IMR-90 (cell line): ENCODE results near the gene LRRC8E. TPM values are rescaled to one million over a fixed set of nuclear protein-coding genes. Genes with fewer than 3 reads are reported as not detected.

Experiments
- ATAC-seq: fragments of 200-7000 bp; cut with Tn5 transposase; 2 replicates; pipeline ENCODE4 v1.9.1; 2020; ENCODE audit warnings: low read depth, mild to moderate bottlenecking, moderate library complexity
- BruUV-seq: library from RNA; stranded (reverse); fragments of 400-500 nt; replicated peaks from 2 replicates; lab custom pipeline; 2021; lab: Mats Ljungman, UMichigan
- CTCF ChIA-PET: fragments of 300-600 bp; formaldehyde crosslinking; extraction: SDS; loops from one replicate; lab custom pipeline; 2021; ENCODE audit warnings: antibody characterized with exemption; lab: Yijun Ruan, JAX
- POLR2A ChIA-PET: fragments of 300-600 bp; sonication (Branson Sonifier 250); formaldehyde crosslinking; loops from one replicate; lab custom pipeline; 2022; ENCODE audit warnings: antibody characterized with exemption; ENCODE audit not compliant: unreplicated experiment; lab: Charles Lee
- DNase-seq: peaks from one replicate; pipeline ENCODE4 v3.0.0; 2013
- H2AFZ ChIP-seq: replicated peaks from 2 replicates; pipeline ENCODE3; 2013; ENCODE audit warnings: low read length, mild to moderate bottlenecking; ENCODE audit not compliant: poor library complexity
- H2AK5ac ChIP-seq: 2 replicates; pipeline ENCODE4 v1.6.1; 2013; ENCODE audit warnings: low read depth, low read length, inconsistent platforms
- H2AK9ac ChIP-seq: replicated peaks from 2 replicates; pipeline ENCODE3; 2013; ENCODE audit warnings: mild to moderate bottlenecking, low read depth, low read length, moderate library complexity; ENCODE audit not compliant: poor library complexity
- H2BK120ac ChIP-seq: 2 replicates; pipeline ENCODE4 v1.6.1; 2013; ENCODE audit warnings: low read depth, low read length, inconsistent platforms
- H2BK15ac ChIP-seq: 3 replicates; pipeline ENCODE4 v1.6.1; 2013; ENCODE audit warnings: low read depth, low read length, inconsistent platforms
- H2BK20ac ChIP-seq: 2 replicates; pipeline ENCODE4 v1.6.1; 2013; ENCODE audit warnings: low read depth, mild to moderate bottlenecking, inconsistent platforms, low read length, moderate library complexity
- H2BK5ac ChIP-seq: 2 replicates; pipeline ENCODE4 v1.6.1; 2013; ENCODE audit warnings: mild to moderate bottlenecking, low read depth, low read length, inconsistent platforms; ENCODE audit not compliant: poor library complexity, severe bottlenecking
- H3K14ac ChIP-seq: replicated peaks from 2 replicates; pipeline ENCODE4 v1.6.1; 2013; ENCODE audit warnings: low read depth, low read length, inconsistent platforms
- H3K18ac ChIP-seq: 2 replicates; pipeline ENCODE4 v1.6.1; 2013; ENCODE audit warnings: low read depth, low read length, control low read depth
- H3K23ac ChIP-seq: 2 replicates; pipeline ENCODE4 v1.6.1; 2013; ENCODE audit warnings: low read depth, low read length, inconsistent platforms
- H3K27ac ChIP-seq: 2 replicates; pipeline ENCODE4 v1.5.1; 2013; ENCODE audit warnings: mild to moderate bottlenecking, control low read depth, low read length; ENCODE audit not compliant: insufficient read depth
- H3K27me3 ChIP-seq: 2 replicates; pipeline ENCODE4 v1.6.1; 2013; ENCODE audit warnings: low read length; ENCODE audit not compliant: control insufficient read depth, insufficient read depth
- H3K36me3 ChIP-seq: 2 replicates; pipeline ENCODE4 v1.6.1; 2013; ENCODE audit warnings: low read length, mixed read lengths; ENCODE audit not compliant: control insufficient read depth, insufficient read depth
- H3K4ac ChIP-seq: 2 replicates; pipeline ENCODE4 v1.6.1; 2013; ENCODE audit warnings: low read depth, low read length, inconsistent platforms
- H3K4me1 ChIP-seq: 2 replicates; pipeline ENCODE4 v1.6.1; 2013; ENCODE audit warnings: low read length, mixed read lengths; ENCODE audit not compliant: control insufficient read depth, insufficient read depth
- H3K4me2 ChIP-seq: 2 replicates; pipeline ENCODE4 v1.6.1; 2013; ENCODE audit warnings: low read depth, mild to moderate bottlenecking, control low read depth, low read length, moderate library complexity
- H3K4me3 ChIP-seq: 2 replicates; pipeline ENCODE4 v1.5.1; 2013; ENCODE audit warnings: low read depth, mild to moderate bottlenecking, control low read depth, low read length, moderate library complexity; ENCODE audit not compliant: insufficient read depth
- H3K56ac ChIP-seq: 2 replicates; pipeline ENCODE4 v1.6.1; 2013; ENCODE audit warnings: low read length, inconsistent platforms; ENCODE audit not compliant: insufficient read depth; ENCODE audit errors: extremely low read depth
- H3K79me1 ChIP-seq, 2 experiments: 2 replicates each; pipeline ENCODE4 v1.6.1; 2013; ENCODE audit warnings: low read length in 2 of 2, inconsistent platforms in 1 of 2, low read depth in 1 of 2
- H3K9ac ChIP-seq: 2 replicates; pipeline ENCODE4 v1.6.1; 2013; ENCODE audit warnings: low read depth, low read length, control low read depth
- H3K9me1 ChIP-seq: 2 replicates; pipeline ENCODE4 v1.6.1; 2013; ENCODE audit warnings: low read length, inconsistent platforms; ENCODE audit not compliant: insufficient read depth
- H3K9me3 ChIP-seq: 2 replicates; pipeline ENCODE4 v1.6.1; 2013; ENCODE audit warnings: low read length; ENCODE audit not compliant: control insufficient read depth, insufficient read depth
- H4K20me1 ChIP-seq: 2 replicates; pipeline ENCODE4 v1.6.1; 2013; ENCODE audit warnings: low read length, inconsistent platforms; ENCODE audit not compliant: insufficient read depth
- H4K5ac ChIP-seq: 2 replicates; pipeline ENCODE4 v1.6.1; 2013; ENCODE audit warnings: mild to moderate bottlenecking, low read depth, low read length, control low read depth
- H4K8ac ChIP-seq, 2 experiments: 2 replicates each; pipeline ENCODE4 v1.6.1; 2013; ENCODE audit warnings: low read depth in 2 of 2, low read length in 2 of 2, control low read depth in 1 of 2, inconsistent platforms in 1 of 2
- H4K91ac ChIP-seq: 2 replicates; pipeline ENCODE4 v1.6.1; 2013; ENCODE audit warnings: low read depth, low read length, inconsistent platforms; ENCODE audit not compliant: insufficient read depth
- CHD1 ChIP-seq: IDR thresholded peaks from 2 replicates; pipeline ENCODE4 v1.6.1; 2012; ENCODE audit warnings: low read depth, low read length, improper control_type of control experiment
- FOS ChIP-seq: fragments of 150-350 bp; IDR thresholded peaks from 2 replicates; pipeline ENCODE4 v1.6.1; 2016; ENCODE audit warnings: low read depth, low read length
- MAZ ChIP-seq: IDR thresholded peaks from 2 replicates; pipeline ENCODE4 v1.6.1; 2012; ENCODE audit warnings: low read depth, mild to moderate bottlenecking, low read length, improper control_type of control experiment, moderate library complexity, borderline replicate concordance
- NFE2L2 ChIP-seq: fragments of 150-350 bp; IDR thresholded peaks from 2 replicates; pipeline ENCODE4 v1.6.1; 2016; ENCODE audit warnings: low read depth, mild to moderate bottlenecking, low read length
- RAD21 ChIP-seq: IDR thresholded peaks from 2 replicates; pipeline ENCODE4 v1.6.1; 2012; ENCODE audit warnings: low read length, improper control_type of control experiment
- RCOR1 ChIP-seq: IDR thresholded peaks from 2 replicates; pipeline ENCODE4 v1.6.1; 2012; ENCODE audit warnings: mild to moderate bottlenecking, low read length, improper control_type of control experiment; ENCODE audit not compliant: insufficient replicate concordance
- RFX5 ChIP-seq: IDR thresholded peaks from 2 replicates; pipeline ENCODE4 v1.8.0; 2012; ENCODE audit warnings: low read depth, mild to moderate bottlenecking, low read length, moderate library complexity
- USF2 ChIP-seq: fragments of 150-350 bp; IDR thresholded peaks from 2 replicates; pipeline ENCODE4 v1.6.1; 2017; ENCODE audit warnings: mild to moderate bottlenecking, antibody characterized with exemption, low read length, low read depth
- WGBS, 2 experiments: methylation state at CpG; one replicate each; pipeline versions ENCODE4 v1.1.5 to v1.1.7; 2013; ENCODE audit warnings: missing lambda C conversion rate in 2 of 2; ENCODE audit not compliant: insufficient read length in 1 of 2; ENCODE audit errors: extremely low coverage in 2 of 2; 5-methylcytosine and 5-hydroxymethylcytosine counted together
- dilution Hi-C: fragments of 300-500 bp; cut with HindIII; formaldehyde crosslinking; loops from one replicate; pipeline ENCODE4 v1.14.3; 2018; ENCODE audit warnings: low sequenced_read_pairs; ENCODE audit not compliant: unreplicated experiment
- in situ Hi-C: fragments of 300-500 bp; cut with MboI; formaldehyde crosslinking; loops from 3 replicates; pipeline ENCODE4 v1.14.3; 2019; ENCODE audit warnings: low sequenced_read_pairs, inconsistent platforms, mixed read lengths
- intact Hi-C: fragments of 100-400 bp; cut with micrococcal nuclease; formaldehyde crosslinking; loops from 2 replicates; pipeline ENCODE4 v1.10.0; 2022
- polyA plus RNA-seq, 3 experiments: library from polyadenylated mRNA; depleted of rRNA; stranded (reverse); fragments of >200 nt; gene quantifications; 2 replicates each; pipeline ENCODE4 v1.2.3, GENCODE V29; 2012; ENCODE audit warnings: low replicate concordance in 1 of 3
- total RNA-seq: library from RNA; depleted of rRNA; stranded (reverse); fragments of >200 nt; gene quantifications from 2 replicates; pipeline ENCODE4 v1.2.3, GENCODE V29; 2012
- TF ChIP-seq, protein P1 (sequence below): conservative IDR thresholded peaks from 2 replicates; pipeline ENCODE4 v1.5.1; 2012; ENCODE audit warnings: mild to moderate bottlenecking, low read depth, low read length, improper control_type of control experiment
- TF ChIP-seq, protein P2 (sequence below): fragments of 150-350 bp; IDR thresholded peaks from 2 replicates; pipeline ENCODE4 v1.6.1; 2016; ENCODE audit warnings: low read depth, mild to moderate bottlenecking, low read length, moderate library complexity, borderline replicate concordance

LRRC8E gene
- total and polyA plus RNA-seq, 2 of the 4 experiments (the other 2 are of a cell fraction), result 6.4 to 7.2 TPM

DNA sequence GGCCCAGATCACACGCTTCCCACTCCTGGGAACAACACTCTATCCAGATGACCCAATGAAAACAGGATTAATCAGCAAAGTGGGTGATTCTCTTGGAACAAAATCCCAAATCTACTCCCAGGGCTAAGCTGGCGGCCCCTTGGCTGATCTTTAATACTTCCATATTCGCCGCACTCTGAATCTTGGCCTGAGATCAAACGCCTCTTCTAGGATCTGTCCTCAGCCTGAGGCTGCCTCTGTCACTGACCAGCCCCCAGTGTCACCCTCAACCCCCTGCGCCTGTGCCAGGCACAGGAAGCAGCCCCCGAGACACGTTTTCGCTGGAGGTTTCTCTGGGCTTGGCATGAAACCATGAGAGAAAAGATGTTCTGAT is 40.0 kb downstream of the LRRC8E start:
- Histone ChIP-seq H3K4me3 (no peak overlapping the region), H2BK20ac (0 out of 2 replicates have a peak overlapping the region, but pooled peaks have one; percentile 27), H2AK5ac (peak overlapping the region; percentile 90; the same call in 1 of the 2 replicates), H2BK15ac (peak overlapping the region; percentile 13; the same call in 1 of the 3 replicates), H3K4me2 (peak overlapping the region; percentile 6), H2BK5ac (peak overlapping the region; percentile 80), H3K27ac (peak overlapping the region; percentile 95), H2AK9ac (peak overlapping the region; percentile 86), H3K18ac (peak overlapping the region; percentile 54), H2BK120ac (peak overlapping the region; percentile 23), H3K27me3 (no peaks in the 10 kb centered on the region), H2AFZ (no peak overlapping the region), H3K9me3 (no peaks in the 10 kb centered on the region), H3K23ac (peak overlapping the region; percentile 13; the same call in 1 of the 2 replicates), H3K36me3 (peaks cover 29% of the 10 kb centered on the region), H3K9me1 (peaks cover 9% of the 10 kb centered on the region; the same call in 1 of the 2 replicates), H3K79me1 (peaks cover 7 to 17% of the 10 kb centered on the region in 2 experiments; a peak in 2 of 4 replicates), H3K9ac (peak overlapping the region; percentile 40), H3K14ac (no peak overlapping the region; the same call in 1 of the 2 replicates), H3K56ac (peak overlapping the region; percentile 64; the same call in 1 of the 2 replicates), H3K4ac (peak overlapping the region; percentile 80), H4K91ac (peak overlapping the region; percentile 29), H4K5ac (peak overlapping the region; percentile 38), H4K20me1 (peaks cover 15% of the 10 kb centered on the region), H4K8ac (peak overlapping the region; percentile 3 to 72; a peak in 2 of 4 replicates), H3K4me1 (peaks cover 21% of the 10 kb centered on the region)
- TF ChIP-seq RCOR1 (no peak), MAZ (no peak), RFX5 (no peak), RAD21 (no peak), FOS (no peak), USF2 (no peak), NFE2L2 (no peak), CHD1 (no peak)
- TF ChIP-seq, protein P1, sequence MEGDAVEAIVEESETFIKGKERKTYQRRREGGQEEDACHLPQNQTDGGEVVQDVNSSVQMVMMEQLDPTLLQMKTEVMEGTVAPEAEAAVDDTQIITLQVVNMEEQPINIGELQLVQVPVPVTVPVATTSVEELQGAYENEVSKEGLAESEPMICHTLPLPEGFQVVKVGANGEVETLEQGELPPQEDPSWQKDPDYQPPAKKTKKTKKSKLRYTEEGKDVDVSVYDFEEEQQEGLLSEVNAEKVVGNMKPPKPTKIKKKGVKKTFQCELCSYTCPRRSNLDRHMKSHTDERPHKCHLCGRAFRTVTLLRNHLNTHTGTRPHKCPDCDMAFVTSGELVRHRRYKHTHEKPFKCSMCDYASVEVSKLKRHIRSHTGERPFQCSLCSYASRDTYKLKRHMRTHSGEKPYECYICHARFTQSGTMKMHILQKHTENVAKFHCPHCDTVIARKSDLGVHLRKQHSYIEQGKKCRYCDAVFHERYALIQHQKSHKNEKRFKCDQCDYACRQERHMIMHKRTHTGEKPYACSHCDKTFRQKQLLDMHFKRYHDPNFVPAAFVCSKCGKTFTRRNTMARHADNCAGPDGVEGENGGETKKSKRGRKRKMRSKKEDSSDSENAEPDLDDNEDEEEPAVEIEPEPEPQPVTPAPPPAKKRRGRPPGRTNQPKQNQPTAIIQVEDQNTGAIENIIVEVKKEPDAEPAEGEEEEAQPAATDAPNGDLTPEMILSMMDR, result no peak
- TF ChIP-seq, protein P2, sequence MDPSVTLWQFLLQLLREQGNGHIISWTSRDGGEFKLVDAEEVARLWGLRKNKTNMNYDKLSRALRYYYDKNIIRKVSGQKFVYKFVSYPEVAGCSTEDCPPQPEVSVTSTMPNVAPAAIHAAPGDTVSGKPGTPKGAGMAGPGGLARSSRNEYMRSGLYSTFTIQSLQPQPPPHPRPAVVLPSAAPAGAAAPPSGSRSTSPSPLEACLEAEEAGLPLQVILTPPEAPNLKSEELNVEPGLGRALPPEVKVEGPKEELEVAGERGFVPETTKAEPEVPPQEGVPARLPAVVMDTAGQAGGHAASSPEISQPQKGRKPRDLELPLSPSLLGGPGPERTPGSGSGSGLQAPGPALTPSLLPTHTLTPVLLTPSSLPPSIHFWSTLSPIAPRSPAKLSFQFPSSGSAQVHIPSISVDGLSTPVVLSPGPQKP, result no peak
- intact Hi-C loops (no loop called here), dilution Hi-C loops (no loop called here), in situ Hi-C loops (no loop called here)
- WGBS, 2 experiments, result no CpG with 5 or more reads among the region's 9 CpGs
- DNase-seq, result no peak
- ChIA-PET POLR2A (interaction anchor here (0.6 to 1.0 kb wide), 3 partner anchors 9 to 462 kb away, joined by 3 to 5 read pairs (median 4); partner anchors contain the start of gene RAB11B), CTCF (interaction anchor here (0.9 to 1.9 kb wide), 4 partner anchors 11 to 60 kb away, joined by 3 to 10 read pairs (median 4); no protein-coding TSS in a partner anchor)
- no TSS peak for BruUV-seq
- ATAC-seq, result no peak
